HG02588 (cell line): ENCODE data around the gene PRPF19.

Source experiments
- ATAC-seq: cut with Tn5 transposase; IDR thresholded peaks from one replicate; pipeline ENCODE4 v1.9.1; 2021; ENCODE audit warnings: mild to moderate bottlenecking, moderate library complexity; ENCODE audit not compliant: unreplicated experiment

Gene PRPF19

DNA sequence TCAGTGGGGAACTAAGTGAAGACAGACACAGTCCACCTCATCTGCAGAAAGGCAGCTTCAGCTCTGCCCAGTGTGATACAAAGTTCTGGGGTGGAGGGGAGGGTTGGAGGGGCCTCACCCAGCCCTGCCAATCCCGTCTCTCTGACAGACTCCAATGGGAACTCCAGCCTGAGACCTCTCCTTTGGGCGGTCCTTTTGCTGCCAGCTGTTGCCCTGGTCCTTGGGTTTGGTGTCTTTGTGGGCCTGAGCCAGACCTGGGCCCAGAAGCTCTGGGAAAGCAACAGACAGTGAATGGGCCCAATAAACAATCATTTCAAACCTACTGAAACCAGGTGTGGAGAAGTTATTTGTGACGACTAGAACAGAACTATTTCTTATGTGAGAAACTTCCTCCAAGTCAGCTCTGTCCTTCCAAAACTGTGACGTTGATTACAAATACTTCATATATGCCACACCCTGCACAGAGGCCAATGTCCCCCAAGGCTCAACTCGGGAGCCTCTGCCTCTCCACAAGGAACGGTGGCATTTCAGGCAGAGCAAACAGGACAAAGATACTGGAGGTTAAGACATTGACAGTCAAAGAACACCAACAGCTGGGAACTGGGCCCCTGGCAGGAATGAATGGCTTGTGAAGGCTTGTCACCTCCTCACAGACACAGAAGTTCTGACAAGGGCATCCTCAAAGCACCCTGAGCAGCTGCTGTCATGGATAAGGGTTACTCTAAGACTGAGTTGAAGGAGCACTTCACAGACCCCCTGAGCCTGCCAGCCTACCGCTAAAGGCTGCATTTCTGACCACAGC lies 30.8 kb downstream of the PRPF19 start:
- no peak for ATAC-seq

DNA sequence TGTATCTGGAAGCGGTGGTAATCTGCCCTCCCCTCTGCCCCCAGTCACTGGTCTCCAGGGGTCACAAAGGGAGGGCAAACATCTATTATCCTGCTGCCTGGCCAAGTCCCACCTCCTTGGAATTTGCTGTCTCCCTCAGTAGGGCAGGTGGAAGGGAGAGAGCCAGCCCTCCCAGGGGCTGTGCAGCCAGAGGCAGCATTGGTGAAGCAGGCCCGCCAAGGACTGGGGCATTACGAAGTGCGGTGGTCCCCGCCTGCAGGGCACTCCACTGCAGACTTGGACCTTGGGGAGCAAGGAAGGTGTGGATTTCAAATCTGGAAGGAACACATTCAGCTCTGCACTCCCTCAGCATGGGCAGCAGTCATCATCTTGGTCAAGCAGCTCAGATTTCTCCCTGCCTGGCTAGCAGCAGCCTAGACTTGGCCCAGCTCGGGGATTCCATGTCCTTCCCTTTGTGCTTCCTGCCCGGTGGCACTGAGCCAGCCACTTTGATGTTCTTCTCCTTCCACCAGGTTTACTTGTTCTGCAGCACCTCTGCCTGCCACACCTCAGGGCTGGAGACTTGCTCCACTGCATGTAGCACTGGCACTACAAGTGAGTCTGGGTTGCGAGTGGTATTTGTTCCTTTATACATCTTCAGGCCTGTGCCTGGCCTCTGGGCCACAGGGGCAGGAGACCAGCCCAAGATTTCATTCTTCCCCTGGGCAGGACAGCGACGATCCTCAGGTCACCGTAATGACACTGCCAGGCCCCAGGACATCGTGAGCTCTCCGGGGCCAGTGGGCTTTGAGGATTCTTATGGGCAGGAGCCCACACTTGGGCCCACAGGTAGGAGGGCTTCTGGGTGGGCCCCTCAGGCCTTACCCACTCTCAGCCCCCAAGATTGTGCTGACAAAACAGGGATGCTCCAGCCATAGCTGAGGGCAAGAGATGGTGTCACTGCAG lies 31.7 kb downstream of the PRPF19 start:
- ATAC-seq = no peak

DNA sequence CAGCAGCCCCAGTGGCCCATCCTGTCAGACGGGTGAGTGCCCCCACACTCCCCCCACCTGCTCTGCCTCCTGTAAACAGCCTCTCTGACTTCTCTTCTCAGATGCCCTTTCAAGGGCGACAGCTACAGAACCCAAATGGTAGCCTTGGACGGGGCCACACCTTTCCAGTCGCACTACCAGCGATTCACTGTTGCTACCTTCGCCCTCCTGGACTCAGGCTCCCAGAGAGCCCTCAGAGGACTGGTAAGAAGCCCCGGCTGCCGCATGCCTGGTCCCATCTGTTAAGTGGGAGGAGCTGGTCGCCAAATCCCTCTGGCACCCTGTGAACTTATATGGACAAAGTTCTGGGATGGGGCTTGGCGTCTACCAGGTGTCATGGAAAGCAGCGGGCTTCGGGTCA lies 32.9 kb downstream of the PRPF19 start:
- no peak for ATAC-seq

DNA sequence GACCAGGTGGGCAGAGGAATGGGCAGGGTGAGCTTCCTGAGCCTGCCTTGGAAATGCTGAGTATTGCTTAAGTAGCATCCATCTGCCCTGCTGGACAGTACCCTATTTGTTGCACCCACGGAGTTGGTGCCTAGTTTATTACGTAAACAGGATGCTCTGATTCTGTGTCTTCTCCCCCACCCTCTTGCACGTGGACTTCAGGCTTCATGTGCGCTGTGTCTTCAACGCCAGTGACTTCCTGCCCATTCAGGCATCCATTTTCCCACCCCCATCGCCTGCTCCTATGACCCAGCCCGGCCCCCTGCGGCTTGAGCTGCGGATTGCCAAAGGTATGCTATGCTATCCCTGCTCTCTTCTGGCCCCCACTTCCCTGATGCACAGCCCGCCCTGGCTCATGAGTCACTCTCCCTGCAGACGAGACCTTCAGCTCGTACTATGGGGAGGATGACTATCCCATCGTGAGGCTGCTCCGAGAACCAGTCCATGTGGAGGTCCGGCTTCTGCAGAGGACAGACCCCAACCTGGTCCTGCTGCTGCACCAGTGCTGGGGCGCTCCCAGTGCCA lies 33.3 kb downstream of the PRPF19 start:
- no peak for ATAC-seq

DNA sequence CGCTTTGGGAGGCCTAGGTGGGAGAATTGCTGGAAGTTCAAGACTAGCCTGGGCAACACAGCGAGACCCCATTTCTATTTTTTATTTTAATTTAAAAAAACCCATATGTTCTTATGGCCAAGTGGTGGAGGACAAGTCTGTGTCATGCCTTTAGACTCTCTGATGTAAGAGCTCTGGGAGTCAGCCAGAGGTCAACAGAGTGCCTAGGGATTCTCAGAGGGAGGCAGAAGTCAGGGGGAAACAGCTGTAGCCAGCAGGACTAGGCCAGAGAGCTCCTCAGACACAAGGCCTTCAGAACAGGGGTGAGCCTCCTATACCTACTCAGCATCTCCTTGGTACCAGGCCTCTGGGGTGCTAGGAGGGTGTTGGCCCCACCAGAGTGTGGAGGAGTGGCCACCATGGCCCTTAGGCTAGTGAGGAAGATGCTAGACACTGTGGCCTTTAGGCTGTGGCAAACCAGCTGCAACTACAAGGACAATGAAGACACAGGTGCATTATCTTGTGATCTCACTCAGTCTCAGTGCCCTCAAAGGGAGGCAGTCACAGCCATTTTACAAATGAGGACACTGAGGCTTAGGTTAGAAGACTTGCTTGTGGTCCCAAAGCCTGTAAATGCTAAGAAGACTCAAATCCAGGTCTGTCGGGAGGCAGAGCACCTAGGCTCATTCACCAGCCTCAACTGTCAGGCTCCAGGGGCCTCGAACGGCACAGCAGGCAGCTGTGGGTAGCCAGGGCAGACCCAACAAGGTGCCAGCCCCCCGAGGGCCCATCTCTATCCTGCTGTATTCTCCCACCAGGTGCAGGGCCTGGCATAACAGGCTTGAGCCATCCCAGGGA lies 34.0 kb downstream of the PRPF19 start:
- no peak for ATAC-seq

DNA sequence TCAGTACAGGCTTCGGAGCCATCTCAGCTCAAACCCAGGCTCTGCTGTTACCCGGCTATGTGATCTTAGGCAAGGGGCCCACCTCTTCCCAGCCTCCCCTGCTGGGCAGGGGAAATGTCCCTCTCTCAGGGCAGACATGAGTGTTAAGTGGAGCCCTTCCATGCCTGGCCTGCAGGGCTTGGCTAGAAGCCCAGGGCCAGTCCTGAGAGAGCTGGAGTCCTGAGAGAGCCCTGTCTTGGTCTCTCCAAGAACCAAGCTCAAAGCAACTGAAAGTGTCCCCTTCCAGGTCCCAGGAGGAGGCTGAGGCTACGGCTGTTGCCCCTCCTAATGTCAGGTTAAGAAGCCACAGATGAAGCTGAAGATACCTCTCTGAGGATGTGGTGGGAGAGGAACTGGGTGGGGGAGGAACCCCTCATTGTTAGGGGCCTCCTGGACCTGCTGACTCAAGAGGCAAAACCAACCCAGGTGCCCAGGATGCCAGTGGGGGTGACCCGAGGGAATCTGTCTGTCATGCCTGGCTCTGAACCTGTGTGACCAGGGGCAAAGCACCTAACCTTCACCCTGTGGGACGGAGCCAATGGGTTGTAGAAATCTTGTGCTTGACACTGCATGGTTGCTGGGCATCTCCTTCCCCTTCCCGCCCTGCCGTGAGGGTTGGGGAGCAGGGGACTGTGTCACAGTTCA lies 34.9 kb downstream of the PRPF19 start:
- ATAC-seq = no peak

DNA sequence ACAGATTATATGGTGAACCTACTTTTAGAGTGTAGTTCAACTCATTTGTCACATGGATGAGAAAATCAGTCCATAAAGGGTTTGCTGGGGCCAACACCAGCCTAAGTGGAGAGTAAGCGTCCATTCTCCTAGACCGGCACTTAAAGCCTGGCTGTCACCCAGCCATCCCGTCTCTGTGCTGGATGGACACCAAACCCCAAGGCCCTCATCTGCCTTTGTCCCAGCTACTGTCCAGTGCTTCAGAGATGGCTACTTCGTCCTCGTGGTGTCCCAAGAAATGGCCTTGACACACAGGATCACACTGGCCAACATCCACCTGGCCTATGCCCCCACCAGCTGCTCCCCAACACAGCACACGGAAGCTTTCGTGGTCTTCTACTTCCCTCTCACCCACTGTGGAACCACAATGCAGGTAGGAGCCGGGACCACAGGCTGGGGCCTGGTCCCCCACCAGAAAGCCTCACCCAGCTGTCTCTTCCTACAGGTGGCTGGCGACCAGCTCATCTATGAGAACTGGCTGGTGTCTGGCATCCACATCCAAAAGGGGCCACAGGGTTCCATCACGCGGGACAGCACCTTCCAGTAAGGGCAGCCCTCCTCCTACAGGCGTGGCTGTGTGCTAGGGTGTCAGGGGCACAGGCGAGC lies 35.5 kb downstream of the PRPF19 start:
- no peak for ATAC-seq

DNA sequence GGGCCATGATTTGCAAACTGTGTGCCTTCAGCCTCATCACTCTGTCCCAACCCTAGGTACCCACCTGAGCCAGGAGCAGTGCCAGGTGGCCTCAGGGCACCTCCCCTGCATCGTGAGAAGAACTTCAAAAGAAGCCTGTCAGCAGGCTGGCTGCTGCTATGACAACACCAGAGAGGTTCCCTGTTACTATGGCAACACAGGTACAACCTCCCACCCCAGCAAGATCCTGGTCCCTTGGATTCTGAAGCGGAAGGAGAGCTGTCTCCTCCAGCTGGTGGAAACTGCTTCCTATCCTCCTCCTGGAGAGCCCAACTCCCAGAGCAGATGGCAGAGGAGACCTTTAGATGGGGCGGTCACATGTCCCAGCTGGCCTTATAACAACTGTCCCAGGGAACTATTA lies 36.1 kb downstream of the PRPF19 start:
- ATAC-seq = no peak

DNA sequence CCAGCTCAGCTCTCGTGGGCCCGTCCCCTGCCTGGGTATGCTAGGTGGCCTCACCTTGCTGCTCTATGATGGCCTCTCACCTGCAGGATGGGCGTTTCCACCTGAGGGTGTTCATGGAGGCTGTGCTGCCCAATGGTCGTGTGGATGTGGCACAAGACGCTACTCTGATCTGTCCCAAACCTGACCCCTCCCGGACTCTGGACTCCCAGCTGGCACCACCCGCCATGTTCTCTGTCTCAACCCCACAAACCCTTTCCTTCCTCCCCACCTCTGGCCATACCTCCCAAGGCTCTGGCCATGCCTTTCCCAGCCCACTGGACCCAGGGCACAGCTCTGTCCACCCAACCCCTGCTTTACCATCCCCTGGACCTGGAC lies 36.9 kb downstream of the PRPF19 start:
- ATAC-seq = no peak

DNA sequence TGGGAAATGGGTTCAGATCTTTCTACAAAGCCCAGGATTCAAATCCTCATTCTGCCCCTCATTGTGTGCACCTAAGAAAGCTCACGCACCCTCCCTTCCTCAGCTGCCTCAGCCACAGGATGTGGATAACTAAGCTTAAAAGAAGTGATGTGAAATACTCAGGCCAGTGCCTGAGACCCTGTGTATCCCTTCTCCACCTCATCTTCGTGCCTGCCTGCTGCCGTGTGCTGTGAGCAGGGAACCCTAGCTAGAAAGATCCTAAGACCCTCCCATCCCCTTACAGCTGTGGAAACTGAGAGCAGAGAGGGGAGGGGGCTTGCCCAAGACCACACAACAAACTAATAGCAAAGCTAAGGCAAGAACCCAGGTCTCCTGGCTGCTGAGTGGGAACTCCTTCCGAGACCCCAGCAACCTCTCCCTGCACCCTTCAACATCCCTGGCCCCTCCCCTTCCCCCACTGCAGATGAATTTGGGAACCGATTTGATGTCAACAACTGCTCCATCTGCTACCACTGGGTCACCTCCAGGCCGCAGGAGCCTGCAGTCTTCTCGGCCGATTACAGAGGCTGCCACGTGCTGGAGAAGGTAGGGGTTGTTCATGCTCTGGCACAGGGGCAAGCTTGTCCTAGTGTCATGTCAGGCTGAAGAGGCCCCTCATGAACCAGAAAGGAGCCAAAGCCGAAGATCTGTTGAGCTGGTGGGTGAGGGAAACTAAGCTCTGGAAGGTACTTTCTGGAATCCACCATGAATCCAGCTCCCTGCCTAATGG lies 37.5 kb downstream of the PRPF19 start:
- ATAC-seq = no peak

DNA sequence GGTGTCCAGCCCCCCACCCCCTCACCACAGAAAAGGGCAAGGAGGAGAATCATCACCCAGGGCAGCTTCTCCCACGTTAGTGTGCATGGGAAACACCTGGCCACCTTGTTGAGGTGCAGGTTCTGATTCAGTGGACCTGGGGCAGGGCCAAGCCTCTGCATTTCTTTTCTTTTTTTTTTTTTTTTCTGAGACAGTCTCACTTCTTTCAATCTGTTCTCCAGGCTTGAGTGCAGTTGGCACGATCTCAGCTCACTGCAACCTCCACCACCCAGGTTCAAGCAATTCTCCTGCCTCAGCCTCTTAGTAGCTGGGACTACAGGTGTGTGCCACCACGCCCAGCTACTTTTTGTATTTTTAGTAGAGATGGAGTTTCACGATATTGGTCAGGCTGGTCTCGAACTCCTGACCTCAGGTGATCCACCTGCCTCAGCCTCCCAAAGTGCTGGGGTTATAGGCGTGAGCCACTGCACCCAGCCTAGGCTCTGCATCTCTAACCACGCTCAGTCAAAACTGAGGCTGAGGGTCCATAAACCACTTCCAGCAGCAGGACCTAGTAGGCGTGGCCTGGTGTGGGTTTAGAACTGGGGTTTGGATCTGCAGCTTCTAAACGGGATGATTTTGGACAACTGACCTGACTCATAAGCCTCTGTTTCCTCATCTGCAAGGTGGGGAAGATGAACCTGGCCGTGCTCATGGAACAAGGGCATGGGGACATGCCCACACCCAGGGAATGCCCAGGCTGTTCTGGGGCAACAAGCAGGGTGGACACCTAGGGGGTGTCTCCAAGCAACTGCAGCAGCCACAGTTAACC lies 38.3 kb downstream of the PRPF19 start:
- no peak for ATAC-seq

DNA sequence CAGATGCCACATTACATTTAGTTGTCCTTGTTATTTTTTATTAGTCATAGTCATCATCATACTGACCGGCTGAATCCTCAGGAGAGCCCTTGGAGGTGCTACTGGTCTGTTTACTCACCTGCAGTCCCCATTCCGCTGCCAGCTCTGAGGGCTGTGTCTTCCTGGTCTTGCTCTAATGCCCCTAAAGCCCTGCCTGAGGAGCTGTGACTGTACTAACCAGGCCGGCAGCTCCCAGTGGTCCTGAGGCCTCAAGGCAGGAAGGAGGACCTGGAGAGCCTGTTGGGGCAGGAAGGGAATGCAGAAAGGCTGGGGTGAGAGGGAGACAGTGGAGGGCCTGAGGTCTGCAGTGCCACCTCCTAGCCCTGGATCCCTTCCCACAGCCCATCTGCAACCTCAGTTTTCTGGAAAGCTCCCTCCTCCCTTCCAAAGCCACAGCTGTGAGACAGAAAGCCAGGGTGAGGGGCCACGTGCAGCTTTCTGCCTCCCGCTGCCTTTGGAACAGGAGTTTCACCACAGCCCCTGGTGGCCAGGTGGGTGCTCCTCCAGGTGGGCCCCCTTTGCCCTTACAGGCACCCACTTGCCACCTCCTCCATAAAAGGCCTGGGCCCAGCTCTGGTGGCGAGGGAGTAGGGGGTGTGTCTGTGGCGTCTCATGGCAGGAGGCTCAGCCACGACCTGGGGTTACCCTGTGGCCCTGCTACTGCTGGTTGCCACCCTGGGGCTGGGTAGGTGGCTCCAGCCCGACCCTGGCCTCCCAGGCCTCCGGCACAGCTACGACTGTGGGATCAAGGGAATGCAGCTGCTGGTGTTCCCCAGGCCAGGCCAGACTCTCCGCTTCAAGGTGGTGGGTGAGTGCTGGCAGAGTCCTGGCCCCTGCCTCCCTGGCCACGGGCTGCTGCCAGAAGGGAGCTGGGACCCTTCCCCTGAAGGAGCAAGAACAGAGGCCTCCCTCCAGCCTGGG lies 39.2 kb downstream of the PRPF19 start, which contains the start of gene ZP1:
Gene ZP1, plus strand, starts transcription at position 632 of the 960 bp plus-strand sequence. Its CDS starts 20 bp downstream, at position 652.
- ATAC-seq = no peak

DNA sequence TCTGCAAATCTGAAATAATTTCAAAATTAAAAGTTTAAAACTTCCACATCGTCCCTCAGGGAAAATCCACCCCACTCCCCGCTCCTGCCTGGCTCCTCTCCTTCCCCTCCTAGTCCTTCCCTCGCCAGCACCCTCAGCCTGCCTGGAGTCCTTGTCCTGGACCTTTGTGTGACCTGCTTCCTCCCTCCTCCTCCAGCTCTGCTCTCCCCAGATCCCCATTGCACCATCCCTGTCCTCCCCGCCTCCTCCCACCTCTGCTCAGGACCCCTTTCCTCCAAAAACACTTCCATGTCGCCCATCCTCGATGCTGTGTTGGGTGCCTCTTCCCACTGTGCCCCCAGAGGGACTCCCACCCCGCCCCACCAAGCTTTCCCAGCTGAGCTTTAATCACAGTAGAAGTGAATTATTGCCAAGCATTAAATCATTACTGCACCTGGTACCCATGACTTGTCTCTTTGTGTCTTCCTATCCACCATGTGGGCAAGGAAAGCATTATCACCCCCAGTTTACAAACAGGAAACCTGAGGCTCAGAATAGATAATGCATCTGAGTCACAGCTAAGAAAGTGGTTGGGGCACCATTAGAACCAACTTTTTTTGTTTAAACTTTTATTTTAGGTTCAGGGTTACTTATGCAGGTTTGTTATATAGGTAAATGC lies 41.4 kb downstream of the PRPF19 start:
- no peak for ATAC-seq

DNA sequence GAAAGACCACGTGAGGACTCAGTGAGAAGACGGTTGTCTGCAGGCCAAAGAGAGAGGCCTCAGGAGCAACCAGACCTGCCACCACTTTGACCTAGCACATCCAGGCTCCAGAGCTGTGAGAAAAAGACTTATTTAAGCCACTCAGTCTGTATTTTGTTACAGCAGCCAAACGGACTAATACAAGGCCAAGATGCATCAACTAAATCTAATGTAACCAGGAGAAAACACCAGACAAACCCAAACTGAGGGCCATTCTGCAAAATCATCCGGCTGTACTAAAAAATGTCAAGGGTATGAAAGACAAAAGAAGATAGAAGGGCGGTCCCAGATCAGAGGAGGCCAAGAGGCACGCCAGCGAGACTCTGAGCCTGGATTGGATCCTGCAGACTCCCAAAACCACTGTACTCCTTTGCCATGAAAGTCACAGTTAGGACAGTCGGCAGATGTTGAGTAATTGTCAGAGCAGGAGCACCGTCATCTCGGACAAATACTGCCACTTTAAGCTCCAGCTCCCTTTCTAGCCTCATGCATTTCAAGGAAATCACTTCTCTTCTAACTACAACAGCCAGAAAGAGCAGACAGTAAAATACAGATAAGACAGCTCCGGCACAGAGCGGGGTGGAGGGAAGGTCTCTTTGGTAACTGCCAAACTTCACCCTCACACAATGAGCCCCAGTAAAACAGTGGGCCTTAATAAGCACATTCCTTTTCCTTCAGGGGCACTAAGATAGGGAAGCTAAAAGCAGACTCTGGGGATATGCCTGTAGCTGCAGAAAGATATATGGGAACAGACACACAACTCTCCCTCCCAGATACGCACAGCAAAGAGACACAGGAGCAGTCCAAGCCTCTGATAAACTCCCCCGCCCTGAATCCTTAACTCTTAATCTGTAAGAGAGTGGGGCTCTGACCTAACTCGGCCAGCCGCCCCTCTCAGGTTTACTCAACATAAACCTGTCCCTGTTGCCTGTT lies 42.5 kb downstream of the PRPF19 start:
- ATAC-seq = no peak

DNA sequence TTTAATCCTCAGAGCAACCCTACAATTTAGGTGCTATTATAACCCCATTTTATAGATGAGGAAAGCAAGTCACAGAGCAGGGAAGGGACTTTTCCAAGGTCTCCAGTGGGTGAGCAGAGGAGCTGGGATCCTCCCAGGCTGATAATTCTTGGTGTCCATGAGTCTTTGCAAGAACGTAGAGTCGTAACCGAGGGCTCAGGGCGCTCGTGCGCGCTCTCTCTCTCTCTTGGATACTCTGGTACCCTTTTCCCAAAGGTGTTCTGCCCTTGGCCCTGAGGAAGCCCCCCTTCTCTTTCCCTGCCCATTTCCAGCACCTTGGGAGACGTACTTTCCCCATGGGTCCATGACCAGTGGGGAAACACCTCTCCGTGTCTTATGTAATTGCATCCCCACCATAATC lies 44.2 kb downstream of the PRPF19 start:
- ATAC-seq = no peak
